Common myeloid progenitor, CD34-positive (primary cell): ENCODE measurements around the gene ADARB1.

Experiments
- CTCF ChIA-PET: fragments of 350-600 bp; sonication (Branson Sonifier 250); formaldehyde crosslinking; loops from one replicate; lab custom pipeline; 2021; ENCODE audit warnings: antibody characterized with exemption; lab: Charles Lee
- POLR2A ChIA-PET: fragments of 350-600 bp; sonication (Branson Sonifier 250); formaldehyde crosslinking; loops from one replicate; lab custom pipeline; 2021; ENCODE audit warnings: antibody characterized with exemption; lab: Charles Lee
- DNase-seq, 3 donors: peaks; one replicate each; pipeline versions ENCODE4 v3.0.0 to v3.0.0-alpha.2; 2013
- H3K27ac ChIP-seq, 2 experiments: 1 replicate in 1 of 2; 2 replicates in 1 of 2; pipeline ENCODE4 v1.7.0; 2013; ENCODE audit warnings: inconsistent platforms in 2 of 2, low read length in 2 of 2, mild to moderate bottlenecking in 2 of 2, low read depth in 1 of 2, moderate library complexity in 1 of 2; ENCODE audit not compliant: severe bottlenecking in 2 of 2, insufficient read depth in 1 of 2, poor library complexity in 1 of 2
- H3K27me3 ChIP-seq, 5 experiments: replicated peaks in 2 of 5; 1 replicate in 3 of 5; 2 replicates in 2 of 5; pipeline versions ENCODE4 v1.6.1 to v1.7.0; 2013; ENCODE audit warnings: low read length in 4 of 5, mild to moderate bottlenecking in 2 of 5, moderate library complexity in 2 of 5, inconsistent platforms in 1 of 5; ENCODE audit not compliant: insufficient read depth in 5 of 5, control insufficient read depth in 4 of 5
- H3K36me3 ChIP-seq, 4 experiments: 1 replicate in 2 of 4; 2 replicates in 2 of 4; pipeline versions ENCODE4 v1.6.1 to v1.7.0; 2013; ENCODE audit warnings: low read length in 3 of 4, control low read depth in 1 of 4, mild to moderate bottlenecking in 1 of 4; ENCODE audit not compliant: control insufficient read depth in 4 of 4, insufficient read depth in 4 of 4
- H3K4me1 ChIP-seq, 4 experiments: 1 replicate in 3 of 4; 2 replicates in 1 of 4; pipeline versions ENCODE4 v1.6.1 to v1.7.1; 2013; ENCODE audit warnings: low read length in 3 of 4, mild to moderate bottlenecking in 3 of 4, control low read depth in 1 of 4, inconsistent platforms in 1 of 4, moderate library complexity in 1 of 4; ENCODE audit not compliant: control insufficient read depth in 4 of 4, insufficient read depth in 4 of 4; ENCODE audit errors: control extremely low read depth in 1 of 4
- H3K4me3 ChIP-seq, 7 experiments: 1 replicate in 4 of 7; 2 replicates in 3 of 7; pipeline versions ENCODE4 v1.5.1 to v1.7.0; 2013; ENCODE audit warnings: mild to moderate bottlenecking in 7 of 7, low read length in 6 of 7, moderate library complexity in 6 of 7, inconsistent platforms in 2 of 7, low read depth in 2 of 7, control low read depth in 1 of 7; ENCODE audit not compliant: insufficient read depth in 4 of 7, control insufficient read depth in 1 of 7; ENCODE audit errors: extremely low read depth in 1 of 7
- H3K9me3 ChIP-seq, 5 experiments: 1 replicate in 4 of 5; 2 replicates in 1 of 5; pipeline versions ENCODE4 v1.6.1 to v1.7.1; 2013; ENCODE audit warnings: low read length in 4 of 5, mild to moderate bottlenecking in 2 of 5, inconsistent platforms in 1 of 5, low read depth in 1 of 5, moderate library complexity in 1 of 5; ENCODE audit not compliant: control insufficient read depth in 4 of 5, insufficient read depth in 2 of 5; ENCODE audit errors: control extremely low read depth in 1 of 5
- WGBS: methylation state at CpG from one replicate; pipeline ENCODE4 v1.1.5; 2013; ENCODE audit not compliant: insufficient coverage; 5-methylcytosine and 5-hydroxymethylcytosine counted together

Gene ADARB1

DNA sequence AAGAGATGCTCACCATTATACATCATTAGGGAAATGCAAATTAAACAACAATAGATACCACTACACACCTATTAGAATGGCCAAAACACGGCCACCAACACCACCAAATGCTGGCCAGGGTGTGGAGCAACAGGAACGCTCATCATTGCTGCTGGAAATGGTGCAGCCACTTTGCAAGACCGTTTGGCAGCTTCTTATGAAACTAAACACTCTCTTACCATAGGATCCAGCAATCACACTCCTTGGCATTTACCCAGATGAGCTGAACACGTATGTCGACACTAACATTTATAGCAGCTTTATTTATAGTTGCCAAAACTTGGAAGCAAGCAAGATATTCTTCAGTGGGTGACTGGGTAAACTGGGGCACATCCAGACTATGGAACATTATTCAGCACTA, 28.9 kb upstream of the ADARB1 start:
- WGBS: 90% methylated on average over 5 of the region's 5 CpGs
- POLR2A ChIA-PET: no interaction called here
- DNase-seq: no peak
- Histone ChIP-seq H3K27me3 (peaks cover 0 to 23% (median 7%) of the 10 kb centered on the region in 5 experiments), H3K4me3 (no peak overlapping the region), H3K36me3 (no peaks in the 10 kb centered on the region), H3K9me3 (peaks cover 0 to 14% (median 4%) of the 10 kb centered on the region in 5 experiments), H3K27ac (no peak overlapping the region), H3K4me1 (peaks cover 0 to 3% (median 0%) of the 10 kb centered on the region in 4 experiments)
- CTCF ChIA-PET: no interaction called here

- no peak for DNase-seq
- ChIA-PET CTCF (interaction anchor here (1.2 kb wide), 1 partner anchor 10 kb away, joined by 4 read pairs; no protein-coding TSS in a partner anchor), POLR2A (no interaction called here)
- Histone ChIP-seq H3K27ac (no peak overlapping the region), H3K9me3 (peaks cover 0 to 14% (median 4%) of the 10 kb centered on the region in 5 experiments), H3K4me1 (no peaks in the 10 kb centered on the region), H3K4me3 (no peak overlapping the region), H3K36me3 (no peaks in the 10 kb centered on the region), H3K27me3 (peaks cover 0 to 23% (median 7%) of the 10 kb centered on the region in 5 experiments)
- 100% methylated on average over 1 of the region's 1 CpG for WGBS
Observed at GRCh38 chr21:45047257-45047656, 27.1 kb upstream of the ADARB1 start.

DNA sequence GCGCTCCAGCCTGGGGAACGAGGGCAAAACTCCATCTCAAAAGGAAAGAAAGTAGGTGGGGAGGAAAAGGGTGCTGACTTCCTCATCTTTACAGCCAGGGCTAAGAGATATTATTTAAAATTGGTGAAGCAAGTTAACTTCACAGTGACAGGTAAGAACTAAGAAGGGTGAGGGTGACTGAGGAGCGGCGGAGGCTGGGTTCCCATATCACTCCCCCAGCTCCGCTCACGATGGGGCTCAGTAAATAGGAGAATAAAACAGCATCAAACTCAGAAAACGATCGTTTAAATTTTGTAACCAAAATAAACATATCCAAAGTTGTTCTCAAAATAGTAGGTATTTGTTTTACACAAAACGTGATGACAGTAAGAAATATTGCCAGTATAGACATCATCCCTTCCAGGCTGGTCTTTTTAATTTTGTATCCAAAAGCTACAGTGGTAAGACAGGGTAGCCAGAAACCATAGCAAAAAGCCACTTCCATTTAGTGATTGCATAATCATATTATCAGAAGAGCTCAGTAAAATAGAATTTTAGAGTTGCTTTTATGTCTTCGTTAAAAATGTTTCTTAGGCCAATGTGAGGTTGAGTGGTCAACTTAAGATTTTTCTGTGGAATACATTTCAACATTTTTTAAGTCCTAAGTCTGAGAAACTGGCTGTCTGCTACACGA, 26.2 kb upstream of the ADARB1 start:
- no peak overlapping the region for H3K4me3 ChIP-seq
- H3K27me3 ChIP-seq: peaks cover 0 to 24% (median 7%) of the 10 kb centered on the region in 5 experiments
- DNase-seq: no peak
- CTCF ChIA-PET: interaction anchor here (1.2 kb wide), 1 partner anchor 11 kb away, joined by 4 read pairs; no protein-coding TSS in a partner anchor
- H3K36me3 ChIP-seq: no peaks in the 10 kb centered on the region
- peaks cover 0 to 14% (median 4%) of the 10 kb centered on the region in 5 experiments for H3K9me3 ChIP-seq
- 86% methylated on average over 2 of the region's 11 CpGs for WGBS
- POLR2A ChIA-PET: no interaction called here
- H3K27ac ChIP-seq: no peak overlapping the region
- no peaks in the 10 kb centered on the region for H3K4me1 ChIP-seq

DNA sequence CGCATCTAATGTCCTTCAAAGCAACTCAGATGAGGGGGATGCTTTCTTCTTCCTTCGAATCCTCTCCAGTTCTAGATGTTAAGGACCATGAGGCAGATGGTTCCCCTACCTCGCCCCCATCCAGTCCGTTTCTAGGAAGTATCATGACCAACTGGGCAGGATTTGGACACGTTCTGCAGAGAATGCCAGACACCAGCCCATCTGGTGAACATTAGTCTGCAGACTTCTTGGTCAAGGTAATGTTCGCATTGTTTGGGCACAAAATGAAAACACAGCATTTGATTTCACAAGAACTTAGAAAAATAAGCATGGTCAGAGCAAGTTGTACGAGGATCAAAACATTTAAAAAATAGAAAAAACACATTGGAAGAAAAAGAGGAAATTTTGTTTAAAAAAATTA, 25.4 kb upstream of the ADARB1 start:
- CTCF ChIA-PET: no interaction called here
- WGBS: 86% methylated on average over 6 of the region's 7 CpGs
- Histone ChIP-seq H3K4me1 (no peaks in the 10 kb centered on the region), H3K27me3 (peaks cover 0 to 24% (median 7%) of the 10 kb centered on the region in 5 experiments), H3K9me3 (peaks cover 0 to 14% (median 4%) of the 10 kb centered on the region in 5 experiments), H3K27ac (no peak overlapping the region), H3K36me3 (no peaks in the 10 kb centered on the region), H3K4me3 (no peak overlapping the region)
- no peak for DNase-seq
- POLR2A ChIA-PET: no interaction called here

DNA sequence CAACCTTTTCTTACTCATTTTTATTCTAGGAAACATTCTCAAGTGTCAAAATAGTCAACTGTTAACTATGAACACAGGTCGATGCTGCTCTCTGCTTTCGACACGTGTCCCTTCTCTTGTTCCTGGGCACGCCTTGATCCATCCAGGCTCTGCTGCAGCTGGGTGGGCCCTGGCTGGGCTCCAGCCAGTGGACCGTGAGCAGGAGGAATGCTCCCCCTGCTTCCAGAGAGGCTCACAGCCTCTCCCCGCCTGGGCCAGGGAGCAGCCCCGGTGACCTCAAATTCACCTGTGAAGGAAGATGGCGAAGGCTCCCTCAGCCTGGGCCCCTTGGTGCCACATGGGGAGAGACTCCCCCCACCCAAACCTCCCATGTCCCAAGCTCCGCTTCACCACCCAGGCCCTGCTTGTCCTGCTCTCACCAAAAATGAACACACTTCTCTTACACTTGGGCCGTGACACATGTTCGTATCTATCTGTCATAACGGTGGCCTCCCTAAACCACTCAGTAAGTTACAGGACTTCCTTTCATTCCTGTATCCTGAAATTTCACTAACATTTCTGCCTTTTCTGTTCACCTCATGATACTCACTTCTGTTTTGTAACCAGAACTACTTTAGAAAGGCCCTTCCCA, 24.6 kb upstream of the ADARB1 start:
- Histone ChIP-seq H3K36me3 (no peaks in the 10 kb centered on the region), H3K27me3 (peaks cover 0 to 25% (median 7%) of the 10 kb centered on the region in 5 experiments), H3K9me3 (peaks cover 0 to 14% (median 4%) of the 10 kb centered on the region in 5 experiments), H3K4me3 (no peak overlapping the region), H3K4me1 (no peaks in the 10 kb centered on the region), H3K27ac (no peak overlapping the region)
- ChIA-PET CTCF (no interaction called here), POLR2A (no interaction called here)
- no peak for DNase-seq
- WGBS: 83% methylated on average over 12 of the region's 12 CpGs

GRCh38 chr21:45050345-45050796, 24.0 kb upstream of the ADARB1 start:
- DNase-seq: no peak
- Histone ChIP-seq H3K27me3 (peaks cover 0 to 20% (median 7%) of the 10 kb centered on the region in 5 experiments), H3K27ac (no peak overlapping the region), H3K4me3 (no peak overlapping the region), H3K36me3 (no peaks in the 10 kb centered on the region), H3K4me1 (no peaks in the 10 kb centered on the region), H3K9me3 (peaks cover 0 to 14% (median 4%) of the 10 kb centered on the region in 5 experiments)
- 87% methylated on average over 11 of the region's 14 CpGs for whole genome bisulfite sequencing
- CTCF ChIA-PET: no interaction called here
- POLR2A ChIA-PET: no interaction called here
